NCI-H345 treated with DMSO at 0.1 percent for 48 hours (cell line): Measurements from ENCODE around the gene SREBF2.
"Not testable (repeated sequence)": the region's sequence is repeated elsewhere in the genome, so short reads cannot be mapped to it uniquely, and the experiment has no call there.

Experiments used
- DNase-seq: peaks from one replicate; lab custom pipeline; 2025; ENCODE audit not compliant: unreplicated experiment; lab: John Stamatoyannopoulos, UW

The SREBF2 gene

DNA sequence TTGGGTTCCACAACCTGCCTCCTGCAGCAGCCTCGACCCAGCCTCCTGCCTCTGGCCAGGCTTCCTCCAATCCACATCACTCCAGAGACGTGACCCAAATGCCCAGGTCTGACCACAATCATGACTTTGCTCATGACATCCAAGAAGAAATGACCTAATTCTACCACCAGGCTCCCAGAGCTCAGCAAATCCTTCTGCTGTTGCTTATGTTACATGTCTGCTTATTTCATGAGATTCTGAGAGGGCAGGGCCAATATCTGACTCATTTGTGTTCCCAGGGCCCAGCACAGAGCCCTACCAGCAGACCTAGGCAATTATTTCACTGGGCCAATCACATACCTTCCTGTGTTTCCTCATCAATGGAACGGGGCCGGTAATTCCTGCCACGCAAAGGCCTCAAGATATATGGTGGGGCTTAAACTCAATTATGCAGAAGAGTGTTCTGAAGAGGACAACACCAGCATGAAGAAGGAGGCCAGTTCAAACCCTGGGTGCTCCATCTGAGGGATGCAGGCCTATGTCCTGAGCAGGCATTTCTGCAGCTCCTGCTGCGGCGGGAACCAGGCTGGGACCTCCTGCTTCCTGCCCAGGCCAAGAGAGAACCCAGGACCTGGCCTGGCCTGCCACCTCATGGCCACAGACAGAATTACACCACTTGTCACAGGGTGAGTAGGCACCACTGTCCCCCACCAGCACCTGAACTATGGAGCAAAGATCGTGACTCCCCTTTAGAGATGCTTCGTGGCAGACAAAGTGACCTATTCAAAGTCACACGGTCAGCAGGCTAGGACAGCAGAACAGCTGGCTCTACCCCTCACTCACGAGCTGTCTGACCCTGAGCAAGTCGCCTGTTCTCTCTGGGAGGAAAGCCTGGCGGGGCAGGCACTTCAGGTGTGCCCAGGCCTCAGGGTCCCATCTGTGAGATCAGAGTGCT, 108.2 kb downstream of the SREBF2 start:
- DNase-seq, result peak; percentile 15

GRCh38 chr22:41943661-41944209, 110.8 kb downstream of the SREBF2 start:
- no peak for DNase-seq

- DNase-seq, result peak; percentile 82
Measured at GRCh38 chr22:41946629-41947423, 113.9 kb downstream of the SREBF2 start, which contains the start of gene CENPM. CENPM (minus strand) TSS chr22:41947152; CDS start chr22:41947076, 76 bp downstream.

DNA sequence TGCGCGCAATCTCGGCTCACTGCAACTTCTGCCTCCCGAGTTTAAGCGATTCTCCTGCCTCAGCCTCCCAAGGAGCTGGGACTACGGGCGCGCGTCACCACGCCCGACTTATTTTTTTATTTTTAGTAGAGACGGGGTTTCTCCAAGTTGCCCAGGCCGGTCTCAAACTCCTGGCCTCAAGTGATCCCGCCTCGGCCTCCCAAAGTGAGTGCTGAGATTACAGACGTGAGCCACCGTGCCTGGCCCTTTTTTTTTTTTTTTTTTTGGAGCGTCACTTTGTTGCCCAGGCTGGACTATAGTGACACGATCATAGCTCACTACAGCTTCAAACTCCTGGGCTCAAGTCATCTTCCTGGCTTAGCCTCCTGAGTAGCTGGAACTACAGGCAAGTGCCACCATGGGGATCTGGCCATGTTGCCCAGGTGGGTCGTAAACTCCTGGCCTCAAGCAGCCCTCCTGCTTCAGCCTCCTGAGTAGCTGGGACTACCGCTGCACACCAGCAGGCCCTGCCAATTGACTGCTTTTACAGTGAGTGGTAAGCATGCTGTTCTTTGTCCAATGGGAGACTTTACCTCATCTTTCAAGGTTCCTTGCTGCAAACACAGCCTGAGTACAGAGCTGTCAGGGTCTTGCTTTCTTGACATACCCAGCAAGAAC, 114.6 kb downstream of the SREBF2 start:
- DNase-seq, result no peak

- no peak for DNase-seq
Measured at GRCh38 chr22:41948142-41948541, 115.2 kb downstream of the SREBF2 start.

DNA sequence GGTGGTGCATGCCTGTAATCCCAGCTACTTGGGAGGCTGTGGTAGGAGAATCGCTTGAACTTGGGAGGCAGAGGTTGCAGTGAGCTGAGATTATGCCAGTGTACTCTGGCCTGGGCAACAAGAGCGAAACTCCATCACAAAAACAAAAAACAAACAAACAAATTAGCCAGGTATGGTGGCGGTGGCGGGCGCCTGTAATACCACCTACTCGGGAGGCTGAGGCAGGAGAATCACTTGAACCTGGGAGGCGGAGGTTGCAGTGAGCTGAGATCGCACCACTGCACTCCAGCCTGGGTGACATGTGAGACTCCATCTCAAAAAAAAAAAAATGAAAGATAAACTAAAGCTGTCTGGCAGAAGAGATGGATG, 116.0 kb downstream of the SREBF2 start:
- not testable (repeated sequence) for DNase-seq

DNA sequence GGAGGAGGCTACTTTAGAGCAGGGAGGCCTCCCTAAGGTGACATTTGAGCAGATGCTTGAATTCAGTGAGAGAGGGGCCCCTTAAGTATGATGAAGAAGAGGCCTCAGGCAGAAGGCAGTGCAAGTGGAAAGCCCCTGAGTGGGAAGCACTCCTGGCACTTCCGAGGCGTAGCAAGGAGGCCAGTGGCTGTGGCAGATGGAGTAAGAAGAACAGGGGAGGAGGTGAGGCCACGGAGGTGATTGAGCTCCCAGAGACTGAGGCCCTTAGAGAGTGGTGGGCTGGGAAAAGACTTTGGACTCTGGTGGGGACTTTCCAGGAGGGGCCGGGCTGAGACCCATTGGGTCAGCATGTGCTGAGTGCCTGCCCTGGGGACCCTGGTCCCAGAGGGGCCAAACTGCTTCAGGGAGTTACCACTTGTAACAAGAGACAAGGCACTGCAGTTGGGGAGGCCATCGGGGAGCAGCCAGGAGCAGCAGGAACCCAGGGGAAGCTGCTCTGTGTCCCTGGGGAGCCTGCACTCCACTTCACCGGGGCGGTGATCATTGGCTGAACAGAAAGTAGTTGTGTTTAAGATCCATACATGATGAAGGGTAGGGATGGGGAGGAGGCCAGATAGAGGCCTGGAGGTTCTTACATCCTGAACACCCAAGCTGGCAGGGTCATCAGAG, 116.5 kb downstream of the SREBF2 start:
- DNase-seq, result no peak

DNA sequence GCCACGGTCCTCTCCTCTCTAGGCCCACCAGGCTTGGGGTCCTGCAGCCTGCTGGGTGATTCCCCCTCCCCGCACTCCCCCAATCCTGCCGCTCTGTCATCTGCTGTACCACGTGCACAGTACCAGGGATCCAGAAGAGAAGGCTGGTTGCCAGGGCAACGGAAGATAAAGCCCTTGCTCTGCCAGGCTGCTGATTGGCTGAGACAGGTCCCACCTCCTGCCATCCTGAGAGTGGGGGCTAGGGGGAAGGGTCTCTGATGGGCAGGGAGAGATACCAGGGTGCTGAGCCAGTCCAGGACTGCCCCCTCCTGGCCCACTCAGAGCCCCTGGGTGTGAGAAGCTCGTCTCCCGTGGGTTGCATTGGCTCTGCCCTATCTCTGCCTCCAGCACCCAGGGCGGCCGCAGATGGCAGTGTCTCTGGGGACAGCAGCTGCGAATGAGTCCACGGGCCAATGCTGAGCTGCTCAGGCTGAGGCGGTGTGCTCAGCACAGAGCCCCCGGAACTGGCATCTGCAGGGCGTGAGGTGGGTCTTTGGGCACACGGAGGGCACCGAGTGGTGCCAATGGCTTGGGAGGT, 119.1 kb downstream of the SREBF2 start, which contains the start of gene SMIM45:
TSS of gene SMIM45 (plus strand) at position 253 of the 577 bp plus-strand sequence.
- DNase-seq, result no peak

GRCh38 chr22:41952713-41953112, 119.8 kb downstream of the SREBF2 start:
- no peak for DNase-seq
